Liver (tissue), 3 donors: Measurements from ENCODE around the gene TSR1.

Experiments used
- ATF3 ChIP-seq: IDR thresholded peaks from 2 replicates; pipeline ENCODE4 v1.6.1; 2016; ENCODE audit warnings: antibody characterized with exemption
- EGR1 ChIP-seq, 2 donors: IDR thresholded peaks; 2 replicates each; pipeline ENCODE4 v1.6.1; 2016 to 2018; ENCODE audit warnings: antibody characterized with exemption in 2 of 2, low read depth in 2 of 2
- FOXA1 ChIP-seq: IDR thresholded peaks from 2 replicates; pipeline ENCODE4 v1.6.1; 2016; ENCODE audit warnings: antibody characterized with exemption
- JUND ChIP-seq, 2 donors: IDR thresholded peaks; 2 replicates each; pipeline ENCODE4 v1.6.1; 2016; ENCODE audit warnings: antibody characterized with exemption in 2 of 2
- MAX ChIP-seq: IDR thresholded peaks from 2 replicates; pipeline ENCODE4 v1.6.1; 2016; ENCODE audit warnings: antibody characterized with exemption
- RAD21 ChIP-seq, 2 donors: IDR thresholded peaks; 2 replicates each; pipeline ENCODE4 v1.6.1; 2016; ENCODE audit warnings: antibody characterized with exemption in 2 of 2, mild to moderate bottlenecking in 2 of 2
- REST ChIP-seq: IDR thresholded peaks from 2 replicates; pipeline ENCODE4 v1.6.1; 2016; ENCODE audit warnings: antibody characterized with exemption, mild to moderate bottlenecking
- RXRA ChIP-seq, 2 donors: IDR thresholded peaks; 2 replicates each; pipeline ENCODE4 v1.6.1; 2017 to 2018; ENCODE audit warnings: antibody characterized with exemption in 2 of 2, mild to moderate bottlenecking in 1 of 2
- SP1 ChIP-seq: IDR thresholded peaks from 2 replicates; pipeline ENCODE4 v1.6.1; 2018; ENCODE audit warnings: antibody characterized with exemption, mild to moderate bottlenecking
- TAF1 ChIP-seq: conservative IDR thresholded peaks from 2 replicates; pipeline ENCODE4 v1.6.1; 2016; ENCODE audit warnings: antibody characterized with exemption, mild to moderate bottlenecking
- YY1 ChIP-seq: IDR thresholded peaks from 2 replicates; pipeline ENCODE4 v1.6.1; 2016; ENCODE audit warnings: antibody characterized with exemption, mild to moderate bottlenecking
- ZBTB33 ChIP-seq: IDR thresholded peaks from 2 replicates; pipeline ENCODE4 v1.6.1; 2016; ENCODE audit warnings: antibody characterized with exemption
- TF ChIP-seq, protein P1 (sequence below): fragments of 150-350 bp; IDR thresholded peaks from 2 replicates; pipeline ENCODE4 v1.5.1; 2017; ENCODE audit warnings: improper control_type of control experiment, low read depth, low read length; ENCODE audit not compliant: missing input control
- donor health status: healthy.
- donor health status: healthy.

DNA sequence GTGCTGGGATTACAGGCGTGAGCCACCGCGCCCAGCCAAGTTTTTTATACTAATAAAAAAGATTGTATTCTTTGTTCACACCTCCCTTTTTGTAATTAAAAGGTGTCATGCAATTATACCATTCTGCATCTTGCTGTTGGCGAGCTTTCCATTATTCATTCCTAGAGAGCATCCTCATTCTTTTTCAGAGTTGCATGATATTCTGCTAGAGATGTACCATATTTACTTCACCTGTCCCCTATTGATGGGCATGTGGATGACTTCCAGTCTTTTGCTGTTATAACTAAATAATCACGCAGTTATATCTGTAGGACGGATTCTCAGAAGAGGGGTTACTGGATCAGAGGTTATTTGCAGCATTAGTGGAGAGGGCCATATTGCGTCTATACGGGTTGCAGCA is 18.1 kb upstream of the TSR1 start:
- TF ChIP-seq, protein P1, sequence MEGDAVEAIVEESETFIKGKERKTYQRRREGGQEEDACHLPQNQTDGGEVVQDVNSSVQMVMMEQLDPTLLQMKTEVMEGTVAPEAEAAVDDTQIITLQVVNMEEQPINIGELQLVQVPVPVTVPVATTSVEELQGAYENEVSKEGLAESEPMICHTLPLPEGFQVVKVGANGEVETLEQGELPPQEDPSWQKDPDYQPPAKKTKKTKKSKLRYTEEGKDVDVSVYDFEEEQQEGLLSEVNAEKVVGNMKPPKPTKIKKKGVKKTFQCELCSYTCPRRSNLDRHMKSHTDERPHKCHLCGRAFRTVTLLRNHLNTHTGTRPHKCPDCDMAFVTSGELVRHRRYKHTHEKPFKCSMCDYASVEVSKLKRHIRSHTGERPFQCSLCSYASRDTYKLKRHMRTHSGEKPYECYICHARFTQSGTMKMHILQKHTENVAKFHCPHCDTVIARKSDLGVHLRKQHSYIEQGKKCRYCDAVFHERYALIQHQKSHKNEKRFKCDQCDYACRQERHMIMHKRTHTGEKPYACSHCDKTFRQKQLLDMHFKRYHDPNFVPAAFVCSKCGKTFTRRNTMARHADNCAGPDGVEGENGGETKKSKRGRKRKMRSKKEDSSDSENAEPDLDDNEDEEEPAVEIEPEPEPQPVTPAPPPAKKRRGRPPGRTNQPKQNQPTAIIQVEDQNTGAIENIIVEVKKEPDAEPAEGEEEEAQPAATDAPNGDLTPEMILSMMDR = no peak
- no peak for TF ChIP-seq YY1
- no peak for TF ChIP-seq RXRA (IDR thresholded peaks at IDR 0.05)
- no peak for TF ChIP-seq SP1
- TF ChIP-seq ATF3 = no peak
- TF ChIP-seq ZBTB33 = no peak
- TF ChIP-seq FOXA1 = no peak
- no peak for TF ChIP-seq RAD21 (IDR thresholded peaks at IDR 0.05)
- no peak for TF ChIP-seq REST
- no peak for TF ChIP-seq JUND (IDR thresholded peaks at IDR 0.05)
- TF ChIP-seq MAX = no peak
- no peak for TF ChIP-seq EGR1 (IDR thresholded peaks at IDR 0.05; ENCODE audit: low read depth in 2 of 2)
- no peak for TF ChIP-seq TAF1
